H1 (cell line): Measurements from ENCODE around the gene LOX.

Experiments
- BRCA1 ChIP-seq: IDR thresholded peaks from 2 replicates; pipeline ENCODE4 v1.6.1; 2012; ENCODE audit warnings: low read depth, low read length, improper control_type of control experiment
- CREB1 ChIP-seq: IDR thresholded peaks from 2 replicates; pipeline ENCODE4 v1.6.1; 2012; ENCODE audit warnings: inconsistent platforms
- CTCF ChIP-seq, 3 experiments: IDR thresholded peaks; 1 replicate in 2 of 3; 2 replicates in 1 of 3; pipeline versions ENCODE4 v1.5.1 to v1.6.1; 2011; ENCODE audit warnings: low read length in 3 of 3, mild to moderate bottlenecking in 3 of 3, inconsistent platforms in 2 of 3, low read depth in 1 of 3, moderate library complexity in 1 of 3; ENCODE audit not compliant: insufficient read depth in 1 of 3; ENCODE audit errors: control extremely low read depth in 1 of 3
- EP300 ChIP-seq, 2 experiments: IDR thresholded peaks; 1 replicate in 1 of 2; 2 replicates in 1 of 2; pipeline ENCODE4 v1.6.1; 2011 to 2012; ENCODE audit warnings: low read depth in 2 of 2, low read length in 2 of 2, mild to moderate bottlenecking in 2 of 2, borderline replicate concordance in 1 of 2, inconsistent platforms in 1 of 2, moderate library complexity in 1 of 2
- EZH2 ChIP-seq: fragments of 200-600 bp; sonication (generic); IDR thresholded peaks from 2 replicates; pipeline ENCODE4 v1.7.1; 2012; ENCODE audit warnings: low read depth, mild to moderate bottlenecking, moderate library complexity, low read length, inconsistent platforms; ENCODE audit not compliant: severe bottlenecking
- GABPA ChIP-seq: IDR thresholded peaks from 2 replicates; pipeline ENCODE4 v1.6.1; 2011; ENCODE audit warnings: mild to moderate bottlenecking, low read length, moderate library complexity, borderline replicate concordance; ENCODE audit not compliant: insufficient read depth
- GTF2F1 ChIP-seq: IDR thresholded peaks from 2 replicates; pipeline ENCODE4 v1.6.1; 2012; ENCODE audit warnings: low read depth, low read length, improper control_type of control experiment, borderline replicate concordance
- POLR2AphosphoS5 ChIP-seq: IDR thresholded peaks from 2 replicates; pipeline ENCODE4 v1.6.1; 2011; ENCODE audit warnings: low read depth, low read length
- RAD21 ChIP-seq, 2 experiments: IDR thresholded peaks in 1 of 2; conservative IDR thresholded peaks in 1 of 2; 2 replicates each; pipeline ENCODE4 v1.6.1; 2011; ENCODE audit warnings: low read depth in 2 of 2, low read length in 2 of 2, improper control_type of control experiment in 1 of 2, inconsistent platforms in 1 of 2, mild to moderate bottlenecking in 1 of 2, moderate library complexity in 1 of 2
- SIN3A ChIP-seq, 2 experiments: IDR thresholded peaks in 1 of 2; conservative IDR thresholded peaks in 1 of 2; 2 replicates each; pipeline ENCODE4 v1.6.1; 2011 to 2012; ENCODE audit warnings: low read length in 2 of 2, improper control_type of control experiment in 1 of 2, low read depth in 1 of 2, mild to moderate bottlenecking in 1 of 2
- SIX5 ChIP-seq: IDR thresholded peaks from 2 replicates; pipeline ENCODE4 v1.6.1; 2011; ENCODE audit warnings: mild to moderate bottlenecking, low read depth, low read length
- SP2 ChIP-seq: IDR thresholded peaks from 2 replicates; pipeline ENCODE4 v1.6.1; 2012; ENCODE audit warnings: mild to moderate bottlenecking, low read length, inconsistent platforms
- SP4 ChIP-seq: IDR thresholded peaks from 2 replicates; pipeline ENCODE4 v1.6.1; 2012; ENCODE audit warnings: low read length, inconsistent platforms
- YY1 ChIP-seq: IDR thresholded peaks from 2 replicates; pipeline ENCODE4 v1.6.1; 2011; ENCODE audit warnings: low read depth, mild to moderate bottlenecking, low read length

GRCh38 chr5:122029818-122030217, 48.2 kb downstream of the LOX start:
- TF ChIP-seq SIX5 (no peak), SP4 (no peak), POLR2AphosphoS5 (no peak), RAD21 (IDR thresholded peaks at IDR 0.05 in 1 of 2, conservative IDR thresholded peaks at IDR 0.05 in 1 of 2; ENCODE audit: low read depth in 2 of 2, low read length in 2 of 2) (no peak), CTCF (IDR thresholded peaks at IDR 0.05; ENCODE audit: control extremely low read depth in 1 of 3, insufficient read depth in 1 of 3, low read depth in 1 of 3, low read length in 3 of 3) (no peak), EP300 (IDR thresholded peaks at IDR 0.05; ENCODE audit: borderline replicate concordance in 1 of 2, low read depth in 2 of 2, low read length in 2 of 2) (no peak), CREB1 (no peak), GTF2F1 (no peak), YY1 (no peak), SIN3A (conservative IDR thresholded peaks at IDR 0.05 in 1 of 2, IDR thresholded peaks at IDR 0.05 in 1 of 2; ENCODE audit: low read depth in 1 of 2, low read length in 2 of 2) (no peak), EZH2 (no peak), BRCA1 (no peak), GABPA (no peak), SP2 (no peak)
